WTC11 (cell line): ENCODE results near the gene MARF1.

ENCODE experiments used
- IRF2 ChIP-seq: sonication (generic); formaldehyde crosslinking; IDR thresholded peaks from 2 replicates; pipeline ENCODE4 v1.8.0; 2022; ENCODE audit warnings: low read depth, missing genetic modification reagents, borderline replicate concordance
- SP1 ChIP-seq: sonication (generic); formaldehyde crosslinking; conservative IDR thresholded peaks from 2 replicates; pipeline ENCODE4 v1.8.1; 2022; ENCODE audit warnings: missing genetic modification reagents
- TEAD1 ChIP-seq: sonication (generic); formaldehyde crosslinking; IDR thresholded peaks from 2 replicates; pipeline ENCODE4 v1.8.0; 2022; ENCODE audit warnings: mild to moderate bottlenecking, missing genetic modification reagents
- TEAD4 ChIP-seq: sonication (generic); formaldehyde crosslinking; IDR thresholded peaks from 2 replicates; pipeline ENCODE4 v1.8.0; 2022; ENCODE audit warnings: mild to moderate bottlenecking, missing genetic modification reagents
- TF ChIP-seq, protein P1 (sequence below): fragments of 200-600 bp; IDR thresholded peaks from 2 replicates; pipeline ENCODE4 v1.8.0; 2022; ENCODE audit warnings: antibody characterized with exemption
- TF ChIP-seq, protein P2 (sequence below): sonication (generic); formaldehyde crosslinking; conservative IDR thresholded peaks from 2 replicates; pipeline ENCODE4 v1.8.1; 2022; ENCODE audit warnings: mild to moderate bottlenecking, missing genetic modification reagents
- TF ChIP-seq, protein P3 (sequence below): sonication (generic); formaldehyde crosslinking; IDR thresholded peaks from 2 replicates; pipeline ENCODE4 v1.8.1; 2022; ENCODE audit warnings: mild to moderate bottlenecking, moderate library complexity, missing genetic modification reagents
- TF ChIP-seq, protein P4 (sequence below): sonication (generic); formaldehyde crosslinking; IDR thresholded peaks from 2 replicates; pipeline ENCODE4 v1.8.1; 2022; ENCODE audit warnings: missing genetic modification reagents, borderline replicate concordance

DNA sequence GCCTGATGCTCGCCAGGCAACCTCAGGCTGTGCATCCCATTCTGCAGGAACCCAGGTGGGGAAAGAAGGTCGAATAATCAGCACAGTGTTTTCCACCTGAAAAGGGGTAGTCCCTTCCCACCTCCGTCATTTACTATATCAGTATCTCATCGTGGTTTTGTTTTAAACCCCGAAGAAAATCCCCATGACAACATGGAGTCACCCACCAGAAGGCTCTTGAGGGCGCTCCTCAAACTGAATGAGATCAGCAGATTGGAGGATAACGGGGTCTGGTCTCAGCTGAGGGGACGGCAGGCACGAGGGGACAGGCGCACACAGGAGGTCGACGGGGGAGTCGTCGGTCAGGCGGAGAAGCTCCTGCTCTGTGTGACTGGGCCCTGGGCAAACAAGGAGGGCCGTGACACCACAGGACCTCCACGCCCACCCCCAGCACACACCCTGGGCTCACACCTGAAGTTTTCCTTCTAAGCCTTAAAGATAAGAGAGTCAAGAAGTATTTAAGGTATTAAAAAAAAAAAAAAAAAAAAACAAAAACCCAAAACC, 44.2 kb downstream of the MARF1 start:
- TF ChIP-seq SP1 (CRISPR knock-in tag), result no peak
- no peak for TF ChIP-seq IRF2 (CRISPR knock-in tag)
- TF ChIP-seq TEAD4 (CRISPR knock-in tag), result no peak
- TF ChIP-seq, protein P1, sequence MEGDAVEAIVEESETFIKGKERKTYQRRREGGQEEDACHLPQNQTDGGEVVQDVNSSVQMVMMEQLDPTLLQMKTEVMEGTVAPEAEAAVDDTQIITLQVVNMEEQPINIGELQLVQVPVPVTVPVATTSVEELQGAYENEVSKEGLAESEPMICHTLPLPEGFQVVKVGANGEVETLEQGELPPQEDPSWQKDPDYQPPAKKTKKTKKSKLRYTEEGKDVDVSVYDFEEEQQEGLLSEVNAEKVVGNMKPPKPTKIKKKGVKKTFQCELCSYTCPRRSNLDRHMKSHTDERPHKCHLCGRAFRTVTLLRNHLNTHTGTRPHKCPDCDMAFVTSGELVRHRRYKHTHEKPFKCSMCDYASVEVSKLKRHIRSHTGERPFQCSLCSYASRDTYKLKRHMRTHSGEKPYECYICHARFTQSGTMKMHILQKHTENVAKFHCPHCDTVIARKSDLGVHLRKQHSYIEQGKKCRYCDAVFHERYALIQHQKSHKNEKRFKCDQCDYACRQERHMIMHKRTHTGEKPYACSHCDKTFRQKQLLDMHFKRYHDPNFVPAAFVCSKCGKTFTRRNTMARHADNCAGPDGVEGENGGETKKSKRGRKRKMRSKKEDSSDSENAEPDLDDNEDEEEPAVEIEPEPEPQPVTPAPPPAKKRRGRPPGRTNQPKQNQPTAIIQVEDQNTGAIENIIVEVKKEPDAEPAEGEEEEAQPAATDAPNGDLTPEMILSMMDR, result no peak
- TF ChIP-seq TEAD1, result no peak
- TF ChIP-seq, protein P2, sequence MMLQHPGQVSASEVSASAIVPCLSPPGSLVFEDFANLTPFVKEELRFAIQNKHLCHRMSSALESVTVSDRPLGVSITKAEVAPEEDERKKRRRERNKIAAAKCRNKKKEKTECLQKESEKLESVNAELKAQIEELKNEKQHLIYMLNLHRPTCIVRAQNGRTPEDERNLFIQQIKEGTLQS (CRISPR knock-in tag), result no peak
- TF ChIP-seq, protein P3, sequence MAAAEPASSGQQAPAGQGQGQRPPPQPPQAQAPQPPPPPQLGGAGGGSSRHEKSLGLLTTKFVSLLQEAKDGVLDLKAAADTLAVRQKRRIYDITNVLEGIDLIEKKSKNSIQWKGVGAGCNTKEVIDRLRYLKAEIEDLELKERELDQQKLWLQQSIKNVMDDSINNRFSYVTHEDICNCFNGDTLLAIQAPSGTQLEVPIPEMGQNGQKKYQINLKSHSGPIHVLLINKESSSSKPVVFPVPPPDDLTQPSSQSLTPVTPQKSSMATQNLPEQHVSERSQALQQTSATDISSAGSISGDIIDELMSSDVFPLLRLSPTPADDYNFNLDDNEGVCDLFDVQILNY (CRISPR knock-in tag), result no peak
- TF ChIP-seq, protein P4, sequence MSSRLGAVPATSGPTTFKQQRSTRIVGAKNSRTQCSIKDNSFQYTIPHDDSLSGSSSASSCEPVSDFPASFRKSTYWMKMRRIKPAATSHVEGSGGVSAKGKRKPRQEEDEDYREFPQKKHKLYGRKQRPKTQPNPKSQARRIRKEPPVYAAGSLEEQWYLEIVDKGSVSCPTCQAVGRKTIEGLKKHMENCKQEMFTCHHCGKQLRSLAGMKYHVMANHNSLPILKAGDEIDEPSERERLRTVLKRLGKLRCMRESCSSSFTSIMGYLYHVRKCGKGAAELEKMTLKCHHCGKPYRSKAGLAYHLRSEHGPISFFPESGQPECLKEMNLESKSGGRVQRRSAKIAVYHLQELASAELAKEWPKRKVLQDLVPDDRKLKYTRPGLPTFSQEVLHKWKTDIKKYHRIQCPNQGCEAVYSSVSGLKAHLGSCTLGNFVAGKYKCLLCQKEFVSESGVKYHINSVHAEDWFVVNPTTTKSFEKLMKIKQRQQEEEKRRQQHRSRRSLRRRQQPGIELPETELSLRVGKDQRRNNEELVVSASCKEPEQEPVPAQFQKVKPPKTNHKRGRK (CRISPR knock-in tag), result no peak
